A549 (cell line): ENCODE results near the gene DVL1. TPM values are rescaled to one million over a fixed set of nuclear protein-coding genes. Genes with fewer than 3 reads are reported as not detected.

Source experiments
- ATAC-seq, 2 experiments: fragments of 200-7000 bp in 1 of 2; fragments of >200 bp in 1 of 2; cut with Nextera tagmentation in 1 of 2; cut with Tn5 transposase in 1 of 2; 3 replicates each; pipeline versions ENCODE4 v1.8.0 to v1.9.1; 2018 to 2020; ENCODE audit warnings: mild to moderate bottlenecking in 1 of 2, moderate library complexity in 1 of 2
- CTCF ChIA-PET: fragments of 300-600 bp; sonication (Branson Sonifier 250); formaldehyde crosslinking; extraction: SDS; loops from one replicate; lab custom pipeline; 2021; ENCODE audit warnings: antibody characterized with exemption, inconsistent platforms; lab: Yijun Ruan, JAX
- POLR2A ChIA-PET: fragments of 350-600 bp; formaldehyde crosslinking; extraction: SDS; loops from one replicate; lab custom pipeline; 2021; ENCODE audit warnings: antibody characterized with exemption, inconsistent platforms; lab: Yijun Ruan, JAX
- DNase-seq, 2 experiments: peaks; one replicate each; pipeline versions ENCODE4 v3.0.0 to v3.0.0-alpha.2; 2011 to 2016; ENCODE audit warnings: low read depth in 1 of 2, low spot score in 1 of 2
- FAIRE-seq: peaks from 2 replicates; lab custom pipeline; 2011; peaks lifted over from hg19 to GRCh38; lab: Jason Lieb, UNC
- H3K27ac ChIP-seq, 2 experiments: fragments of >200 bp; sonication (Bioruptor Twin); formaldehyde crosslinking; 3 replicates each; pipeline ENCODE4 v1.5.1; 2016 to 2017
- H3K4me1 ChIP-seq: fragments of >200 bp; sonication (Bioruptor Twin); formaldehyde crosslinking; 3 replicates; pipeline ENCODE4 v1.6.1; 2016
- H3K4me2 ChIP-seq: fragments of >200 bp; sonication (Bioruptor Twin); formaldehyde crosslinking; 3 replicates; pipeline ENCODE4 v1.6.1; 2016
- H3K4me3 ChIP-seq: fragments of >200 bp; sonication (Bioruptor Twin); formaldehyde crosslinking; 3 replicates; pipeline ENCODE4 v1.5.1; 2016
- H3K9me3 ChIP-seq: fragments of >200 bp; sonication (Bioruptor Twin); formaldehyde crosslinking; 3 replicates; pipeline ENCODE4 v1.6.1; 2016
- BHLHE40 ChIP-seq: IDR thresholded peaks from 2 replicates; pipeline ENCODE4 v1.6.1; 2012; ENCODE audit warnings: low read depth, low read length, inconsistent platforms
- EHMT2 ChIP-seq: fragments of 200-600 bp; sonication (generic); IDR thresholded peaks from 2 replicates; pipeline ENCODE4 v1.6.1; 2016; ENCODE audit warnings: antibody characterized with exemption, low read depth, mild to moderate bottlenecking, moderate library complexity
- EP300 ChIP-seq, 2 experiments: fragments of >200 bp; sonication (Bioruptor Twin); formaldehyde crosslinking; IDR thresholded peaks; 2 replicates in 1 of 2; 3 replicates in 1 of 2; pipeline ENCODE4 v1.6.1; 2016 to 2017
- FOSL2 ChIP-seq, 2 experiments: fragments of 450-650 bp in 1 of 2; fragments of >200 bp in 1 of 2; sonication (Bioruptor Twin) in 1 of 2; formaldehyde crosslinking; IDR thresholded peaks; 2 replicates each; pipeline versions ENCODE4 v1.5.0 to v1.6.1; 2016 to 2020; ENCODE audit warnings: mild to moderate bottlenecking in 1 of 2, moderate library complexity in 1 of 2
- FOXS1 ChIP-seq: fragments of 250-450 bp; sonication (Bioruptor Pico); IDR thresholded peaks from 2 replicates; pipeline ENCODE4 v1.5.0; 2020; ENCODE audit warnings: mild to moderate bottlenecking, moderate library complexity
- HOXA7 ChIP-seq: fragments of 250-450 bp; sonication (Bioruptor Pico); IDR thresholded peaks from 2 replicates; pipeline ENCODE4 v1.5.0; 2020; ENCODE audit warnings: mild to moderate bottlenecking, moderate library complexity
- HOXB5 ChIP-seq: fragments of 250-450 bp; sonication (Bioruptor Pico); IDR thresholded peaks from 2 replicates; pipeline ENCODE4 v1.5.0; 2020; ENCODE audit warnings: mild to moderate bottlenecking, moderate library complexity
- JUN ChIP-seq, 2 experiments: fragments of >200 bp; sonication (Bioruptor Twin); formaldehyde crosslinking; IDR thresholded peaks; 2 replicates in 1 of 2; 3 replicates in 1 of 2; pipeline ENCODE4 v1.6.1; 2016 to 2017
- JUNB ChIP-seq: fragments of >200 bp; sonication (Bioruptor Twin); formaldehyde crosslinking; IDR thresholded peaks from 2 replicates; pipeline ENCODE4 v1.6.1; 2016
- KDM1A ChIP-seq: fragments of 200-600 bp; sonication (generic); IDR thresholded peaks from 2 replicates; pipeline ENCODE4 v1.6.1; 2016; ENCODE audit warnings: low read depth, mild to moderate bottlenecking
- MAFK ChIP-seq: fragments of 450-650 bp; IDR thresholded peaks from 2 replicates; pipeline ENCODE4 v1.6.1; 2014; ENCODE audit not compliant: partially characterized antibody
- NFE2L2 ChIP-seq: fragments of 150-350 bp; conservative IDR thresholded peaks from 2 replicates; pipeline ENCODE4 v1.6.1; 2014; ENCODE audit warnings: low read length
- PHF8 ChIP-seq: fragments of 200-600 bp; sonication (generic); IDR thresholded peaks from 2 replicates; pipeline ENCODE4 v1.6.1; 2016; ENCODE audit warnings: low read depth, mild to moderate bottlenecking, antibody characterized with exemption, moderate library complexity, borderline replicate concordance
- POLR2A ChIP-seq: IDR thresholded peaks from 2 replicates; pipeline ENCODE4 v1.6.1; 2012; ENCODE audit warnings: mild to moderate bottlenecking, low read length
- POLR2AphosphoS2 ChIP-seq: conservative IDR thresholded peaks from 2 replicates; pipeline ENCODE4 v1.6.1; 2012; ENCODE audit warnings: low read length, improper control_type of control experiment, inconsistent platforms
- RARB ChIP-seq: fragments of 250-450 bp; sonication (Bioruptor Pico); IDR thresholded peaks from 2 replicates; pipeline ENCODE4 v1.8.0; 2021; ENCODE audit warnings: mild to moderate bottlenecking, moderate library complexity
- RFX5 ChIP-seq: fragments of 450-650 bp; IDR thresholded peaks from 2 replicates; pipeline ENCODE4 v1.7.1; 2014; ENCODE audit warnings: antibody characterized with exemption, mild to moderate bottlenecking, moderate library complexity
- RNF2 ChIP-seq: fragments of 200-600 bp; sonication (generic); IDR thresholded peaks from 2 replicates; pipeline ENCODE4 v1.6.1; 2016; ENCODE audit warnings: low read depth, mild to moderate bottlenecking, antibody characterized with exemption, moderate library complexity, borderline replicate concordance
- SMC3 ChIP-seq: fragments of >200 bp; sonication (Bioruptor Twin); formaldehyde crosslinking; IDR thresholded peaks from 3 replicates; pipeline ENCODE4 v1.6.1; 2018; ENCODE audit warnings: inconsistent platforms
- TFCP2L1 ChIP-seq: fragments of 250-450 bp; sonication (Bioruptor Pico); IDR thresholded peaks from 2 replicates; pipeline ENCODE4 v1.5.0; 2021; ENCODE audit warnings: mild to moderate bottlenecking
- ZC3H11A ChIP-seq: fragments of 450-650 bp; IDR thresholded peaks from 2 replicates; pipeline ENCODE4 v1.6.1; 2014; ENCODE audit warnings: antibody characterized with exemption, mild to moderate bottlenecking
- ZFP36 ChIP-seq: fragments of 450-650 bp; IDR thresholded peaks from 2 replicates; pipeline ENCODE4 v1.6.1; 2014; ENCODE audit warnings: borderline replicate concordance; ENCODE audit not compliant: partially characterized antibody
- ZNF302 ChIP-seq: fragments of 250-450 bp; sonication (Bioruptor Pico); IDR thresholded peaks from 2 replicates; pipeline ENCODE4 v1.9.0; 2021; ENCODE audit warnings: inconsistent platforms, mild to moderate bottlenecking, moderate library complexity
- WGBS: methylation state at CpG from one replicate; pipeline ENCODE4 v1.1.6; 2017; ENCODE audit errors: missing lambda C conversion rate; 5-methylcytosine and 5-hydroxymethylcytosine counted together
- polyA plus RNA-seq, 4 experiments: library from polyadenylated mRNA; depleted of rRNA in 3 of 4; stranded (reverse); fragments of >200 nt; fragmentation: RNase III in 1 of 4; extraction: RNeasy Plus Mini Kit Qiagen cat#74134 plus additional on column Dnase treatment in 1 of 4; gene quantifications; 2 replicates in 3 of 4; 3 replicates in 1 of 4; pipeline ENCODE4 v1.2.3, GENCODE V29; 2011 to 2017
- TF ChIP-seq, protein P1 (sequence below): IDR thresholded peaks from 2 replicates; pipeline ENCODE4 v1.6.1; 2012
- TF ChIP-seq, protein P2 (sequence below): fragments of >200 bp; sonication (Bioruptor Twin); formaldehyde crosslinking; IDR thresholded peaks from 3 replicates; pipeline ENCODE4 v1.5.1; 2016
- TF ChIP-seq, protein P3 (sequence below): IDR thresholded peaks from 2 replicates; pipeline ENCODE4 v1.6.1; 2012; ENCODE audit warnings: low read depth, borderline replicate concordance
- TF ChIP-seq, protein P4 (sequence below): fragments of >200 bp; sonication (Bioruptor Twin); formaldehyde crosslinking; IDR thresholded peaks from 3 replicates; pipeline ENCODE4 v1.6.1; 2016
- TF ChIP-seq, protein P5 (sequence below): fragments of 150-350 bp; IDR thresholded peaks from 2 replicates; pipeline ENCODE4 v1.6.1; 2014; ENCODE audit warnings: low read depth, mild to moderate bottlenecking, low read length
- TF ChIP-seq, protein P6 (sequence below): fragments of 200-600 bp; sonication (generic); IDR thresholded peaks from 2 replicates; pipeline ENCODE4 v1.6.1; 2016; ENCODE audit warnings: antibody characterized with exemption, mild to moderate bottlenecking, moderate library complexity

The DVL1 gene
- polyA plus RNA-seq, 2 of the 4 experiments (the other 2 are of a cell fraction): 12.1 to 48.3 TPM

DNA sequence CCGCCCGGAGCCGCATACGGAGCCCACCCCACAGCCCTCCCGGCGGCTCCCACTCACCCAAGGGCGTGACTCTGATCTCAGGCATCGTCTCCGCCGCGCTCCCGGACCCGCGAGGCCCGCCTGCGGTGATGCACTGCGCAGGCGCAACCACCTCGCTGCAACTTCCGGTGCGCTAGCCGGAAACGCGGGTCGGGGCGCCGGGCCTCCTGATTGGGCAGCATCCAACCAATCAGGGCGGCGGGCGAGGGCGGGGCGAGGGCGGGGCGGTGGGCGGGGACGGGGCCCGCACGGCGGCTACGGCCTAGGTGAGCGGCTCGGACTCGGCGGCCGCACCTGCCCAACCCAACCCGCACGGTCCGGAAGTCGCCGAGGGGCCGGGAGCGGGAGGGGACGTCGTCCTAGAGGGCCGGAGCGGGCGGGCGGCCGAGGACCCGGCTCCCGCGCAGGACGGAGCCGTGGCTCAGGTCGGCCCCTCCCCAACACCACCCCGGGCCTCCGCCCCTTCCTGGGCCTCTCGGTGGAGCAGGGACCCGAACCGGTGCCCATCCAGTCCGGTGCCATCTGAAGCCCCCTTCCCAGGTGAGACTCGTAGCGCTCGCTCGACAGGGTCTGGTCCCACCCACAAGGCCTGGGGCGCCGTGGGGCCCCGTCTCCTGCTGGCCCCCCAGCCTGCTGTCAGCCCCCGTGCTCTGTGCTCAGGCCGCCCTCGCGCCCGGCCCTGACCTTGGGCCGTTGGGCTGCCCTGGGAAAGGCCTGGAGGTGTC is 24.5 kb downstream of the DVL1 start, which contains the start of the genes CPTP and INTS11:
Gene CPTP, plus strand, starts transcription at position 279 of the 764 bp plus-strand sequence. CDS start 2,109 bp downstream, outside the sequence.
Gene INTS11, minus strand, starts transcription at position 137 of the 764 bp plus-strand sequence. Its CDS starts 52 bp downstream, at position 85.
- Histone ChIP-seq H3K9me3 (no peaks in the 10 kb centered on the region), H3K4me2 (peak within 1 kb of the TSS; percentile 95), H3K4me1 (peaks cover 6% of the 10 kb centered on the region; the same call in 1 of the 3 replicates), H3K4me3 (peak within 1 kb of the TSS; percentile 96), H3K27ac (peak within 1 kb of the TSS; percentile 94 to 97)
- peak; percentile 73 to 89 for DNase-seq
- ChIA-PET POLR2A (no interaction called here), CTCF (no interaction called here)
- 7% methylated on average over 3 of the region's 84 CpGs for WGBS
- TF ChIP-seq FOXS1 (CRISPR knock-in tag) (no peak), JUNB (no peak), FOSL2 (IDR thresholded peaks at IDR 0.05) (no peak), FOSL2 (CRISPR knock-in tag; IDR thresholded peaks at IDR 0.05) (no peak), NFE2L2 (no peak), PHF8 (peak; percentile 3; the same call in 1 of the 2 replicates), POLR2A (peak; percentile 67), HOXA7 (CRISPR knock-in tag) (no peak), SMC3 (no peak), ZFP36 (no peak), RARB (CRISPR knock-in tag) (no peak), ZC3H11A (no peak), JUN (IDR thresholded peaks at IDR 0.05) (peak in 1 of 2 experiments; percentile 57; a peak in 1 of 5 replicates), MAFK (no peak)
- TF ChIP-seq, protein P1, sequence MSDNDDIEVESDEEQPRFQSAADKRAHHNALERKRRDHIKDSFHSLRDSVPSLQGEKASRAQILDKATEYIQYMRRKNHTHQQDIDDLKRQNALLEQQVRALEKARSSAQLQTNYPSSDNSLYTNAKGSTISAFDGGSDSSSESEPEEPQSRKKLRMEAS: peak; percentile 41; the same call in 1 of the 2 replicates
- TF ChIP-seq, protein P2, sequence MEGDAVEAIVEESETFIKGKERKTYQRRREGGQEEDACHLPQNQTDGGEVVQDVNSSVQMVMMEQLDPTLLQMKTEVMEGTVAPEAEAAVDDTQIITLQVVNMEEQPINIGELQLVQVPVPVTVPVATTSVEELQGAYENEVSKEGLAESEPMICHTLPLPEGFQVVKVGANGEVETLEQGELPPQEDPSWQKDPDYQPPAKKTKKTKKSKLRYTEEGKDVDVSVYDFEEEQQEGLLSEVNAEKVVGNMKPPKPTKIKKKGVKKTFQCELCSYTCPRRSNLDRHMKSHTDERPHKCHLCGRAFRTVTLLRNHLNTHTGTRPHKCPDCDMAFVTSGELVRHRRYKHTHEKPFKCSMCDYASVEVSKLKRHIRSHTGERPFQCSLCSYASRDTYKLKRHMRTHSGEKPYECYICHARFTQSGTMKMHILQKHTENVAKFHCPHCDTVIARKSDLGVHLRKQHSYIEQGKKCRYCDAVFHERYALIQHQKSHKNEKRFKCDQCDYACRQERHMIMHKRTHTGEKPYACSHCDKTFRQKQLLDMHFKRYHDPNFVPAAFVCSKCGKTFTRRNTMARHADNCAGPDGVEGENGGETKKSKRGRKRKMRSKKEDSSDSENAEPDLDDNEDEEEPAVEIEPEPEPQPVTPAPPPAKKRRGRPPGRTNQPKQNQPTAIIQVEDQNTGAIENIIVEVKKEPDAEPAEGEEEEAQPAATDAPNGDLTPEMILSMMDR: no peak
- TF ChIP-seq, protein P3, sequence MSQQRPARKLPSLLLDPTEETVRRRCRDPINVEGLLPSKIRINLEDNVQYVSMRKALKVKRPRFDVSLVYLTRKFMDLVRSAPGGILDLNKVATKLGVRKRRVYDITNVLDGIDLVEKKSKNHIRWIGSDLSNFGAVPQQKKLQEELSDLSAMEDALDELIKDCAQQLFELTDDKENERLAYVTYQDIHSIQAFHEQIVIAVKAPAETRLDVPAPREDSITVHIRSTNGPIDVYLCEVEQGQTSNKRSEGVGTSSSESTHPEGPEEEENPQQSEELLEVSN: 0 out of 2 replicates have a peak, but pooled peaks have one; percentile 28
- TF ChIP-seq, protein P4, sequence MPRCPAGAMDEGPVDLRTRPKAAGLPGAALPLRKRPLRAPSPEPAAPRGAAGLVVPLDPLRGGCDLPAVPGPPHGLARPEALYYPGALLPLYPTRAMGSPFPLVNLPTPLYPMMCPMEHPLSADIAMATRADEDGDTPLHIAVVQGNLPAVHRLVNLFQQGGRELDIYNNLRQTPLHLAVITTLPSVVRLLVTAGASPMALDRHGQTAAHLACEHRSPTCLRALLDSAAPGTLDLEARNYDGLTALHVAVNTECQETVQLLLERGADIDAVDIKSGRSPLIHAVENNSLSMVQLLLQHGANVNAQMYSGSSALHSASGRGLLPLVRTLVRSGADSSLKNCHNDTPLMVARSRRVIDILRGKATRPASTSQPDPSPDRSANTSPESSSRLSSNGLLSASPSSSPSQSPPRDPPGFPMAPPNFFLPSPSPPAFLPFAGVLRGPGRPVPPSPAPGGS: 0 out of 3 replicates have a peak, but pooled peaks have one; percentile 58
- peak; percentile 70 to 83 for ATAC-seq
- no peak for FAIRE-seq

DNA sequence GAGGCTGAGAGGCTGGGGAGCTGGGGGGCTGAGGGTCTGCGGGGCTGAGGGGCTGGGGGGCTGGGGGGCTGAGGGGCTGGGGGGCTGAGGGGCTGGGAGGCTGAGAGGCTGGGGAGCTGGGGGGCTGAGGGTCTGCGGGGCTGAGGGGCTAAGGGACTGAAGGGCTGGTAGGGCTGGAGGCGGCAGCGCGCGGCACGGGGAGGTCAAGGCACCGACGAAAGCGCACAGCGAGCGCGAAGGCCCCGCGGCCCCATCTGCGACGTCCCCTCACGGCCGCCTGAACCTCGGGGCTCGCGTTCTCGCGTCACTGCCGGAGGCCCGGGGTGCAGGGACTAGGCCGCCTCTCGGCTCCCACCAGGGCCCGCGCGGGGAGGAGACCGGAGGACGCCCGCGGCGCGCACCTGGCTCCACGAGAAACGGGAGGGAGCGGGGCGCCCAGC is 25.1 kb downstream of the DVL1 start:
- DNase-seq: no peak
- Histone ChIP-seq H3K4me2 (peak overlapping the region; percentile 61), H3K4me3 (peak overlapping the region; percentile 96), H3K9me3 (no peaks in the 10 kb centered on the region), H3K27ac (peak overlapping the region; percentile 94 to 97), H3K4me1 (peaks cover 9% of the 10 kb centered on the region; the same call in 1 of the 3 replicates)
- ChIA-PET POLR2A (no interaction called here), CTCF (no interaction called here)
- no peak for FAIRE-seq
- 1% methylated on average over 16 of the region's 41 CpGs for WGBS
- peak; percentile 9 to 59; a peak in 4 of 6 replicates for ATAC-seq
- TF ChIP-seq RFX5 (no peak), POLR2AphosphoS2 (no peak), EP300 (IDR thresholded peaks at IDR 0.05) (no peak), BHLHE40 (no peak), EHMT2 (no peak), HOXB5 (CRISPR knock-in tag) (no peak), POLR2A (no peak), KDM1A (no peak), TFCP2L1 (CRISPR knock-in tag) (no peak), ZNF302 (CRISPR knock-in tag) (no peak), RNF2 (no peak)
- TF ChIP-seq, protein P5, sequence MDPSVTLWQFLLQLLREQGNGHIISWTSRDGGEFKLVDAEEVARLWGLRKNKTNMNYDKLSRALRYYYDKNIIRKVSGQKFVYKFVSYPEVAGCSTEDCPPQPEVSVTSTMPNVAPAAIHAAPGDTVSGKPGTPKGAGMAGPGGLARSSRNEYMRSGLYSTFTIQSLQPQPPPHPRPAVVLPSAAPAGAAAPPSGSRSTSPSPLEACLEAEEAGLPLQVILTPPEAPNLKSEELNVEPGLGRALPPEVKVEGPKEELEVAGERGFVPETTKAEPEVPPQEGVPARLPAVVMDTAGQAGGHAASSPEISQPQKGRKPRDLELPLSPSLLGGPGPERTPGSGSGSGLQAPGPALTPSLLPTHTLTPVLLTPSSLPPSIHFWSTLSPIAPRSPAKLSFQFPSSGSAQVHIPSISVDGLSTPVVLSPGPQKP: no peak
- TF ChIP-seq, protein P6, sequence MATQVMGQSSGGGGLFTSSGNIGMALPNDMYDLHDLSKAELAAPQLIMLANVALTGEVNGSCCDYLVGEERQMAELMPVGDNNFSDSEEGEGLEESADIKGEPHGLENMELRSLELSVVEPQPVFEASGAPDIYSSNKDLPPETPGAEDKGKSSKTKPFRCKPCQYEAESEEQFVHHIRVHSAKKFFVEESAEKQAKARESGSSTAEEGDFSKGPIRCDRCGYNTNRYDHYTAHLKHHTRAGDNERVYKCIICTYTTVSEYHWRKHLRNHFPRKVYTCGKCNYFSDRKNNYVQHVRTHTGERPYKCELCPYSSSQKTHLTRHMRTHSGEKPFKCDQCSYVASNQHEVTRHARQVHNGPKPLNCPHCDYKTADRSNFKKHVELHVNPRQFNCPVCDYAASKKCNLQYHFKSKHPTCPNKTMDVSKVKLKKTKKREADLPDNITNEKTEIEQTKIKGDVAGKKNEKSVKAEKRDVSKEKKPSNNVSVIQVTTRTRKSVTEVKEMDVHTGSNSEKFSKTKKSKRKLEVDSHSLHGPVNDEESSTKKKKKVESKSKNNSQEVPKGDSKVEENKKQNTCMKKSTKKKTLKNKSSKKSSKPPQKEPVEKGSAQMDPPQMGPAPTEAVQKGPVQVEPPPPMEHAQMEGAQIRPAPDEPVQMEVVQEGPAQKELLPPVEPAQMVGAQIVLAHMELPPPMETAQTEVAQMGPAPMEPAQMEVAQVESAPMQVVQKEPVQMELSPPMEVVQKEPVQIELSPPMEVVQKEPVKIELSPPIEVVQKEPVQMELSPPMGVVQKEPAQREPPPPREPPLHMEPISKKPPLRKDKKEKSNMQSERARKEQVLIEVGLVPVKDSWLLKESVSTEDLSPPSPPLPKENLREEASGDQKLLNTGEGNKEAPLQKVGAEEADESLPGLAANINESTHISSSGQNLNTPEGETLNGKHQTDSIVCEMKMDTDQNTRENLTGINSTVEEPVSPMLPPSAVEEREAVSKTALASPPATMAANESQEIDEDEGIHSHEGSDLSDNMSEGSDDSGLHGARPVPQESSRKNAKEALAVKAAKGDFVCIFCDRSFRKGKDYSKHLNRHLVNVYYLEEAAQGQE: no peak
